Measurements from ENCODE around the gene SNRNP70.
"Not testable (repeated sequence)": the region's sequence is repeated elsewhere in the genome, so short reads cannot be mapped to it uniquely, and the experiment has no call there.

SNRNP70 gene

DNA sequence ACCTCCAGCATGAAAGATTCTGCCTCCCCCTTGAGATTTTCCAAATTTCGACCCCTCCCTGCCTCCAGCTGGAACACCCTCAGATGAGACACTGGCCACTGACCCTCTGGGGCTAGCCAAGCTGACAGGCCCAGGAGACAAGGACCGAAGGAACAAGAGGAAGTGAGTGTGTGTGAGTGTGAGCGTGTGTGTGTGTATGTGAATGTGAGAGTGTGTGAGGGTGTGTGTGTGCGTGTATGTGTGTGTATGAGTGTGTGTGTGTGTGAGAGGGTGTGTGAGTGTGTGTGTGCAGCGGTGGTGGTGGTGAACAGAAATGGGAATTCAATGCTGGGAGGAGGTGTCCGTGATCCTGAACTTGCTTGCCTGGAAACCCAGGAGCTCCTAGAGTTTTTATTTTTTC, 56.1 kb downstream of the SNRNP70 start:
- Mint-ChIP-seq H3K4me1 (peaks cover 19% of the 10 kb centered on the region), H3K4me3 (no peak overlapping the region), H3K36me3 (no peaks in the 10 kb centered on the region), H3K9me3 (no peaks in the 10 kb centered on the region), H3K27ac (no peak overlapping the region), H3K27me3 (peaks cover 12% of the 10 kb centered on the region)

DNA sequence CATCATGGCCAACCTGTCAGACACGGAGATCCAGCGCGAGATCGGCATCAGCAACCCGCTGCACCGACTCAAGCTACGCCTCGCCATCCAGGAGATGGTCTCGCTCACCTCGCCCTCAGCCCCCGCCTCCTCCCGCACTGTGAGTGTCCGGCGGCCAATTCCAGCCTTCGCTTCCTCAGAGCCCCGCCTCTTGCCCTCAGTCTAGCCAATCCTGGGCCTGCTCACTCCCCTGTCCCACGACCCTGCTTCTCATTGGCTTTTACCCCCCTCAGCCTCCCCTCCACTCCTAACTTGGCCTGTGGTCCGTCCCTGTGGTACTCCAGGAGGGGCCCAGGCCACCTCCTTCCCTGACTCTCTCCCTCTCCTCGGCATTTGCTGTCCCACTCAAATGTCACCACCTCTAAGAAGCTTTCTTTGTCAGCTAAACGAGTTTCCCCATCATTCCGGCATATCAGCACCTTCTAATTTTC, 57.6 kb downstream of the SNRNP70 start:
- H3K4me3 Mint-ChIP-seq, result peak overlapping the region; percentile 73
- no peaks in the 10 kb centered on the region for H3K36me3 Mint-ChIP-seq
- H3K27ac Mint-ChIP-seq, result no peak overlapping the region
- H3K27me3 Mint-ChIP-seq, result peaks cover 17% of the 10 kb centered on the region
- H3K9me3 Mint-ChIP-seq, result no peaks in the 10 kb centered on the region
- H3K4me1 Mint-ChIP-seq, result peaks cover 19% of the 10 kb centered on the region

DNA sequence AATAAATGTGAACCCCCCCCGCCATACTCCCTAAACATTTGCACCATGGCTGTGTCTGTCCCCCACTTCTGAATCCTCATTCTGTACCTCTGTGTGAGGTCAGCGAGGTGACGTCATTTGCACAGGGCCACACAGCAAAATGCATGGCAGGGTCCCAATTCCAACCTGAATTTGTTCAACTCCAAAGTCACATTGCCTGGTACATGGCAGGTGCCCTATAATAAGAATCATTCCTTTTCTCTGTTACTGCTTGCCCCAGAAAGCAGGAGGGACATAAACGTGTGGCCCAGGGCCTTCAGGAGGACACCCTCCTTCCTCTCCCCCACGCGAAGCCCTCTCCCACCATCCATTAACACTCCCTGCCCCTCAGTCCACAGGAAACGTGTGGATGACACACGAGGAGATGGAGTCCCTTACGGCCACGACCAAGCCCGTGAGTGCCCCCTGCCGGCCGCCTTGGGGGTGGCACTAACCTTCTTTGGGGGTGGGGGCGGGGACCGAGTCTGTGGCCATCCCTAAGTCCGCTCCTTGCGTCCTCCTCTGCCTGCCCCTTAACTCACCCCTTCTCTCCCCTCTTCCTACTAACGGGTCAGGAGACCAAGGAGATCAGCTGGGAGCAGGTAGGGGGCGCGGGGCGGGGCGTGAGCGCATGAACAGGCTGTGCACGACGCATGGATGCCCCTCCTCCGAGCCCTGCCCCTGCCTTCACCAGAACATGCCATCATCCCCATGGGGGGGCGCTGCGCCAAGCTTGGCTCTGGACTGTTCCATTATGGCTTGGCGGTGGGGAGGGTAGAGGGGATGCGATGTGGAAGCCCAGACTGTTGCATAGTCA, 60.5 kb downstream of the SNRNP70 start:
- peaks cover 30% of the 10 kb centered on the region for H3K4me1 Mint-ChIP-seq
- peak overlapping the region; percentile 83 for H3K27ac Mint-ChIP-seq
- H3K36me3 Mint-ChIP-seq, result no peaks in the 10 kb centered on the region

DNA sequence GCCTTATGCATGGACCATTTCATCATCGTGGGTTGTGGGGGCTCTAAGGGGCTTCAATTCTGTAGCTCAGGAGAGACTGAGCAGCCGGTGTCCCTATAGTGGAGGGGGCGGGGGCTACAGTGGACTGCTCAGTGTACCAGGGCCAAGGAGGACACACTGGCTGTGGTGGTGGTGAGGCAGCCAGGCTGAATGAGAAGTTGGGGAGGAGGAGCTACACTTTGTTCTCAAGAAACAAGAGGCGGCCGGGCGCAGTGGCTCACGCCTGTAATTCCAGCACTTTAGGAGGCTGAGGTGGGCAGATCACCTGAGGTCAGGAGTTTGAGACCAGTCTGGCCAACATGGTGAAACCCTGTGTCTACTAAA, 61.1 kb downstream of the SNRNP70 start:
- H3K4me3 Mint-ChIP-seq, H3K36me3 Mint-ChIP-seq, H3K27ac Mint-ChIP-seq, H3K9me3 Mint-ChIP-seq: not testable (repeated sequence)
- Mint-ChIP-seq H3K27me3 (peaks cover 32% of the 10 kb centered on the region), H3K4me1 (peaks cover 31% of the 10 kb centered on the region)

More for the DNA sequence above, 60.5 kb downstream of the SNRNP70 start:
- peaks cover 30% of the 10 kb centered on the region for H3K27me3 Mint-ChIP-seq
- no peaks in the 10 kb centered on the region for H3K9me3 Mint-ChIP-seq
- H3K4me3 Mint-ChIP-seq, result no peak overlapping the region

DNA sequence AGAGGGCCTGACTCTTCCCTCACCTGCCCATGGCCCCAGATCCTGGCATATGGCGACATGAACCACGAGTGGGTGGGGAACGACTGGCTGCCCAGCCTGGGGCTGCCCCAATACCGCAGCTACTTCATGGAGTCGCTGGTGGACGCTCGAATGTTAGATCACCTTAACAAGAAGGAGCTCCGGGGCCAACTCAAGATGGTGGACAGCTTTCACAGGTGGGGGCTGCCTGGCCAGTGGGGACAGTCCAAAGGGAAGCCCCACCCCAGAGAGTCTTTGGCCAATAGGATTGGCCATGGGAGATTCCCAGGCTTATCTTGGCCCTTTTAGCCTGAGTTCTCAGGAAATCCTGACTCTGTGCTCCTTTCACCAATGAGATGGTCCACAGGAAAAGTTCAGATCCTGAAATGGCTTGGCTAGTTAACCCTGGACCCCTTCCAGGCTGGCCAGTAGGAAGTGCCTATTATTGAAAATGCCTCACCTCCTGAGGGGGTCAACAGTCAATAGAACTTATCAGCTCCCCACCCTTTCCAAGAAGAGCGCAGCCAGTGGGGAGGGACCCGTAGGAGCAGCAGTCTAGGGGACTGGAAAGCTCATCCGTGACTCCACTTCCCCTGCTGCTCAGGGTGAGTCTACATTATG, 62.9 kb downstream of the SNRNP70 start:
- H3K27me3 Mint-ChIP-seq, result peaks cover 40% of the 10 kb centered on the region
- H3K36me3 Mint-ChIP-seq, result no peaks in the 10 kb centered on the region
- H3K9me3 Mint-ChIP-seq, result no peaks in the 10 kb centered on the region
- H3K27ac Mint-ChIP-seq, result no peak overlapping the region
- H3K4me3 Mint-ChIP-seq, result peak overlapping the region; percentile 39
- peaks cover 25% of the 10 kb centered on the region for H3K4me1 Mint-ChIP-seq

DNA sequence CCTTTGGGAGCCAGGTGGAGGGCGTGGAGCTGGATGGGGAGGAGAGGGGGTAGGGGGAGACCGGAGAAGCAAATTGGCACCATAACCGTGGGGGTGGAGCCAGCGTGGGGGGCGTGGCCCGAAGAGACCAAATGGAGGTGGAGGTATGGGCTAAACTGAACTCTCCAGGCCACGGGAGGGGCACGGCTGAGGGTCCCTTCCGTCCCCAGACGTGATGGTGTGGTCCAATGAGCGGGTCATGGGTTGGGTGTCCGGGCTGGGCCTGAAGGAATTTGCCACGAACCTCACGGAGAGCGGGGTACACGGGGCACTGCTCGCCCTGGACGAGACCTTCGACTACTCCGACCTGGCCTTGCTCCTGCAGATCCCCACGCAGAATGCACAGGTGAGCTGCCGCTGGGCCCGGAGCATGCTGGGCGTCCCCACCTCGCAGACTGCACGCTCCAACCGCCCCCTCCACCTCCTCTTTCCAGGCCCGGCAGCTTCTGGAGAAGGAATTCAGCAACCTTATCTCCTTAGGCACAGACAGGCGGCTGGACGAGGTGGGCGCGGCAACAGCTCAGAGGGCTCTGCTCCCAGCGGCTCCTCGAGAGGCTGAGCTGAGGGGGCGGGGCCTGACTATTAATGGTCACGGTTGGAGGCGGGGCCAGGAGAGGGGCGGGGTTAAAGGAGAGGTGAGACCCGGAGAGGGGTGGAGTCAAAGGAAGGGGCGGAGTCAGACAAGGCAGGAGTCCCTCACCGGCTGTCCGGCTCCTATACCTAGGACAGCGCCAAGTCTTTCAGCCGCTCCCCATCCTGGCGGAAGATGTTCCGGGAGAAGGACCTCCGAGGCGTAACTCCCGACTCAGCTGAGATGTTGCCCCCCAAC, 63.8 kb downstream of the SNRNP70 start:
- no peak overlapping the region for H3K27ac Mint-ChIP-seq
- H3K36me3 Mint-ChIP-seq, result no peaks in the 10 kb centered on the region
- H3K4me3 Mint-ChIP-seq, result peak overlapping the region; percentile 86
- peaks cover 24% of the 10 kb centered on the region for H3K4me1 Mint-ChIP-seq
- peaks cover 47% of the 10 kb centered on the region for H3K27me3 Mint-ChIP-seq
- peaks cover 2% of the 10 kb centered on the region for H3K9me3 Mint-ChIP-seq

DNA sequence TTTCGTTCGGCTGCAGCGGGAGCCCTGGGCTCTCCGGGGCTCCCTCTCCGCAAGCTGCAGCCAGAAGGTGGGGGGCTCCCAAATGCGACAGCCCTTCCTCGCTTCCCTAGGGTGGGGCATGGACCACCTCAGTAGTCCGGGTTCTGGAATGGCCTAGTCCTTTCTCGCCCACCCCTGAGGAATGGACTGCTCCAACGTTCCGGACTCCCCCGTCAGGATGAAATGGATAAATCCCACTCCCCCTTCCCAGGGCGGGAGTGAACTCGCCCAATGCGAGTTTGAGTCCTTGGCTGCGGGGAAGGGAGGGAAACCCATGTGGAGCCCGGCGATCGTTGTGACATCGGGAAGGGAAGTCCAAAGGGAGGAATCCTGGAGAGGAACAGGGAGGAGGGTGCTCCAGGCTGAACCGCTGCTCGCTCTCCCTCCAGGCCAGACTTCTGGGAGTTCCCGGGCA, 64.4 kb downstream of the SNRNP70 start:
- peaks cover 24% of the 10 kb centered on the region for H3K4me1 Mint-ChIP-seq
- H3K27ac Mint-ChIP-seq, result no peak overlapping the region
- H3K4me3 Mint-ChIP-seq, result peak overlapping the region; percentile 86
- no peaks in the 10 kb centered on the region for H3K36me3 Mint-ChIP-seq
- H3K9me3 Mint-ChIP-seq, result peaks cover 9% of the 10 kb centered on the region
- peaks cover 53% of the 10 kb centered on the region for H3K27me3 Mint-ChIP-seq

DNA sequence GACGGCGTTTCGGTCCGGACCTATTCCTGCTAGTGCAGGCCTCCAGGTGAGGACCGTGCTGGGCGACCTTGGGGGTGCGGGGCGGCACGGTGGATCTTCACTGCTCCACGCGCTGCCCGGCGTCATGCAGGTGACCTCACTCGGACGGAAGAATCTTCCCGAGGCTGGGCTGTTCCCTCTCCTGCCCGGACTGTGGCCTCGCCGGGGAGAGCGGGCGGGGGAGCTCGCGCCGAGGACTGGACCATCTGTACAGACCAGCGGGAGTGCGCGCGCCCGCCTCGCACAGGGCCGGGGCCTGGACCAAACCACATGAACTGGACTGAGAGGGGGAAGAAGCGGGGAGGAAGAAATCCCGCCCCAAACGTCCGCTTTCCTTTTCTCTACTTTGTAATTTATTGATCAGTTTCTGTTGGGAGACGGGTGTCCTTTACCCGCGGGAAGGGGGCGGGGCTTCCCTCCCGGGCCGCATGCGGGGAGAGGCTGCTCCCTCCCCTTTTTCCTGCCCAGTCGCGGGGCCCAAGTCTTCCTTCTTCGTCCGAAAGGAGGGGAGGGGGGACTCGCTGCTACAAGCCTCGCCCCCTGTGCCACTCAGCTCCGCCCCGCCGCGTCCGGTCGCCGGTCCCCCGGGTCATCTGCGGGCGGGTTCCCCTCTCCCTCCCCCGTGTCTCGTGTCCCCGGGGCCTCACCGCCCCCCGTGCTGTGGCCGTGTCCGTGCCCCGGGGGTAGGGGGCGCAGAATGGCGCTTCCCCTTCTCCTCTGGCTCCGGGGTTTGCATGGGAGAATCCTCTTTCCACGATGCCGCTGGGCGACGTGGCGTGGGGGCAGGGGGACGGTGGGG, 65.1 kb downstream of the SNRNP70 start:
- Mint-ChIP-seq H3K27ac (no peak overlapping the region), H3K9me3 (peaks cover 11% of the 10 kb centered on the region), H3K36me3 (no peaks in the 10 kb centered on the region), H3K27me3 (peaks cover 54% of the 10 kb centered on the region), H3K4me1 (peaks cover 24% of the 10 kb centered on the region), H3K4me3 (peak overlapping the region; percentile 86)

DNA sequence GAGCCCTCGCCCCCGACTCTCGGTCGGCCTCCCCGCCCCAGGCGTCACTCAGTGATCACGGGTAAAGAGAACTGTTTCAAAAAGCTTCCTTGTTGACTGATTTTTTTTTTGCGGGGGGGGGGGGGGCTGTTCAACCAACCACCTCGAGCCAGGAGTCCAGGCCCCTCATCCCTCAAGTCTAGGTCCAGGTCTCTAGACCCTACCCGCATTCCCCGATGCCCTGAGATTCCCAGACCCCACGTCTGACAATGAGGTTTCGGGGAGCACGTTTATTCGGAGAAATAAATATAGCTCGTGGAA, 65.6 kb downstream of the SNRNP70 start:
- Mint-ChIP-seq H3K9me3 (peaks cover 11% of the 10 kb centered on the region), H3K36me3 (no peaks in the 10 kb centered on the region), H3K4me3 (peak overlapping the region; percentile 69), H3K4me1 (peaks cover 19% of the 10 kb centered on the region), H3K27me3 (peaks cover 55% of the 10 kb centered on the region), H3K27ac (no peak overlapping the region)

DNA sequence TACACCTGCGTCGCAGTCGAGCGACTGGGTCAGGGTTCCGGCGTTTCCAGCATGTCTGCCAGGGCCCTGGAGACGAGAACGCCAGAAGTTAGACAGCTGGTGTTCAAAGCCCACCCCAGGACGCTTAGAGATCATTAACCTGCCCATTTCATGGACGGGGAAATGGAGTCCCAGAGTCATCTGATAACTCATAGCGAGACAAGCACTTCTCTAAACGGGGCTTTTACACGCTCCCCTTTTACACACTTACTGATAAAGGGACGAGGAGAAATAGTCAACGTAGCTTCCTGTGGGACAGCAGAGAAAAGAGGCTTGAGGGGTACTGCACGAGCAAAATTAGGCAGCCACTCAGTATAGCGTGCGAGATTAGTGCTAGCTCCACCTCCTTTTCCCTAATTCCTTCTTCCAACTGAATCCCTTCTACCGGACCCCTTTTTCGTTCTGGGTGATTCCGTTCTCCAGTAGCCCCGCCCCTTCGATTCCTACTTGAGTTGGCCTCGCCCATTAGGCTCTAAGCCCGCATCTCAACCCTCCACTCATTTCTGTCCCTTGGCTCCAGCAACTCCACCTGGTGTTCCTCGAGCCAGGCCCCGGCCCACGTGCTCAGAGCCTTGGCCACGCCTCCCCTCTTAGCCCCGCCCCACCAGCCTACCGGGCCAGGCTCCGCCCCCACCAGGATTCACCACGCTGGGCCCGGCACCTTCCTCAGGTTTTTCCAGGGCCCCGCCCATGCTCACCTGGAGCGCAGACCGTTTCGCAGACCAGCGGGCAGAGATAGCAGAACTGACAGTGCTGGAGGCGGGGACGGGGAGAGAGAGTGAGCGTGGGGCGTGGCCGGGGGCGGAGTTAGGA, 66.2 kb downstream of the SNRNP70 start:
- peak overlapping the region; percentile 69 for H3K4me3 Mint-ChIP-seq
- peaks cover 57% of the 10 kb centered on the region for H3K27me3 Mint-ChIP-seq
- no peak overlapping the region for H3K27ac Mint-ChIP-seq

DNA sequence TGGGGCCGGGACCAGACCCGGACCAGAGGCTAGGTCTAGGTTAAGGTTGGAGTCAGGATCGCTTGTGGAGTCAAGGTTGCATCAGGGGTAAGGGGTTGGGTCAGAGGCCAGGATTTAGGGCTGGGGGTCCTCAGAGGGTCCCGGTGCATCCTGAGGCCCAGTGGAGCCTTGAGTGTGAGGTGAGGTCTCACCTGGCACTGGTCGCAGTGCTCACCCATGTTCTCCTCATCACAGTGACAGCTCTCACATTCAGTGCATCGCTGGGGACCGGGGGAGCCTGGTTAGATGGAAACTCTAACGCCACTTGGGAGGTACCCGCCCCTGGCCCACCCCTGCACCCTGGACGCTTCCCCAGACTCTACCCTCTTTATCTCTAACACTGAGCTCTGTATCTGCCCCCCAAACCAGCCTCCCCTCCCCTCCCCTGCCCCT, 66.9 kb downstream of the SNRNP70 start:
- Mint-ChIP-seq H3K4me3 (peak overlapping the region; percentile 69), H3K4me1 (peaks cover 18% of the 10 kb centered on the region), H3K27me3 (peaks cover 54% of the 10 kb centered on the region), H3K9me3 (peaks cover 11% of the 10 kb centered on the region), H3K27ac (no peak overlapping the region), H3K36me3 (no peaks in the 10 kb centered on the region)

More for the DNA sequence above, 66.2 kb downstream of the SNRNP70 start:
- Mint-ChIP-seq H3K9me3 (peaks cover 11% of the 10 kb centered on the region), H3K36me3 (no peaks in the 10 kb centered on the region), H3K4me1 (peaks cover 18% of the 10 kb centered on the region)

DNA sequence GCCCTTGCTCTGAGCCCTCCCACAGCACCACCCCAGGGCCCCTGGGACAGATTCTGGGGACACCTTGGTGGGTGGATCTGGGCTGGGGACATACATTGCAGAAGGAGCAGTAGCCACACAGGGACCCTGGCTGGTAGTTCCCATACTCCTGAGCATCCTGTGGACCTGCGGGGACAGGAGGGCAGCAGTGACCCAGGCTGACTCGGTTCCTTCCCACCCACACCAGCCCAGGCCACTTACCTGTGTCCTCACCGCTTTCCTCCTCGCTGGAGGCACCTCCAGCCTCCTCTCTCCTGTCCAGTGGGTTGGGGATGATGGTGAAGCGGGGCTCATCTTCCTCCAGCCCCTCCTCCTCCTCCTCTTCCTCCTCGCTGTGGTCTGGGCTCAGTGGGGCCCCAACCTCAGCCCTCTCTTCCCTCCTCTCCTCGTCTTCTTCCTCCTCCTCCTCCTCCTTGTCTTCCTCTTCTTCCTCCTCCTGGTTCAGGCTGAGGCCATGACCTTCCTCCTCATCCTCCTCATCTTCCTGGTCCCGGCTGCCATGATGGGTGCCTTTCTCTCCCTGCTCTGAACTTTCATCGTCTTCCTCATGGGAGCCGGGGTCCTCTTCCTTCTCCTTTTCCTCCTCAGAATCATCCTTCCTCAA, 68.0 kb downstream of the SNRNP70 start:
- Mint-ChIP-seq H3K4me3 (peak overlapping the region; percentile 24), H3K27me3 (peaks cover 52% of the 10 kb centered on the region), H3K36me3 (no peaks in the 10 kb centered on the region), H3K4me1 (peaks cover 20% of the 10 kb centered on the region), H3K27ac (no peak overlapping the region), H3K9me3 (peaks cover 11% of the 10 kb centered on the region)

DNA sequence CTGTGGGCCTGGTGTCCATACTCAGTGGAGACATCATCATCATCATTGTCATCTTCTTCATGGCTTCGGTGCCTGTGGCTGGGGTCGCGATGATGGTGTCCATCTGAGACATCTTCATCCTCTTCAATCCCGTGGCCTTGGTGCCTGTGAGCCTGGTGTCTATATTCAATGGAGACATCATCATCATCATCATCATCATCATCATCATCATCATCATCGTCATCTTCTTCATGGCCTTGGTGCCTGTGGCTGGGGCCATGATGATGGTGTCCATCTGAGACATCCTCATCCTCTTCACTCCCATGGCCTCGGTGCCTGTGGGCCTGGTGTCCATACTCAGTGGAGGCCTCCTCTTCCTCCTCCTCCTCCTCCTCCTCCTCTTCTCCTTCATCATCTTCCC, 69.0 kb downstream of the SNRNP70 start:
- no peak overlapping the region for H3K4me3 Mint-ChIP-seq
- H3K9me3 Mint-ChIP-seq, result peaks cover 11% of the 10 kb centered on the region
- no peaks in the 10 kb centered on the region for H3K36me3 Mint-ChIP-seq
- no peak overlapping the region for H3K27ac Mint-ChIP-seq
- H3K4me1 Mint-ChIP-seq, result peaks cover 18% of the 10 kb centered on the region
- peaks cover 50% of the 10 kb centered on the region for H3K27me3 Mint-ChIP-seq

Data from activated naive CD4-positive, alpha-beta T cell treated with anti-CD3 and anti-CD28 coated beads, Interleukin-2, amount 50 U/mL, for 24 hours (primary cell).